ENCODE results near the gene AARSD1.

The AARSD1 gene

DNA sequence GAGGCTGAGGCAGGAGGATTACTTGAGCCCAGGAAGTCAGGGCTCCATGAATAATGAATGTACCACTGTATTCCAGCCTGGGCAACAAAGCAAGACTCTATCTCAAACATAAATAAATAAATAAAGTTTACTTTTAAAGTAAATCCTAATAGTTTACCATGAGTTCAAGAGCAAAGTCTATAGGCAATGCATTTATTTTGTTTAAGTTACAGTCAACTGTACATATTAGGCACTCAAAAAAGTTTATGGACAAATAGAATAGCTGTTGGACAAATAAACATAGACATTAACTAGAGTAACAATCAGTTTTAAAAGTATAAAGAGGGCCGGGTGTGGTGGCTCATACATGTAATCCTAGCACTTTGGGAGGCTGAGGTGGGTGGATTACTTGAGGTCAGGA, 3.7 kb upstream of the AARSD1 start:
- Histone ChIP-seq H3F3A (ENCODE audit: insufficient read depth) (peaks cover 10% of the 10 kb centered on the region), H4K20me1 (ENCODE audit: low read depth, low read length) (no peaks in the 10 kb centered on the region), H3K9me2 (replicated peaks; ENCODE audit: insufficient read depth, low read length) (no peaks in the 10 kb centered on the region), H3K4me3 (ENCODE audit: insufficient read depth, low read length, poor library complexity, severe bottlenecking) (no peak overlapping the region), H3K27ac (ENCODE audit: low read depth, low read length) (no peak overlapping the region), H3K36me3 (ENCODE audit: low read length) (no peaks in the 10 kb centered on the region), H3K79me2 (ENCODE audit: insufficient read depth, low read length) (peaks cover 12% of the 10 kb centered on the region; the same call in 1 of the 2 replicates), H3K4me2 (ENCODE audit: low read depth, low read length, poor library complexity, severe bottlenecking) (no peak overlapping the region), H3K27me3 (ENCODE audit: low read length) (no peaks in the 10 kb centered on the region), H3K9me3 (ENCODE audit: insufficient read depth, low read length) (no peaks in the 10 kb centered on the region), H2AFZ (ENCODE audit: low read depth, low read length, severe bottlenecking) (no peak overlapping the region), H3K9ac (ENCODE audit: low read length) (no peak overlapping the region)
- no peak for TF ChIP-seq EZH2phosphoT487 (conservative IDR thresholded peaks at IDR 0.05; ENCODE audit: low read length)
- TF ChIP-seq, protein P1, sequence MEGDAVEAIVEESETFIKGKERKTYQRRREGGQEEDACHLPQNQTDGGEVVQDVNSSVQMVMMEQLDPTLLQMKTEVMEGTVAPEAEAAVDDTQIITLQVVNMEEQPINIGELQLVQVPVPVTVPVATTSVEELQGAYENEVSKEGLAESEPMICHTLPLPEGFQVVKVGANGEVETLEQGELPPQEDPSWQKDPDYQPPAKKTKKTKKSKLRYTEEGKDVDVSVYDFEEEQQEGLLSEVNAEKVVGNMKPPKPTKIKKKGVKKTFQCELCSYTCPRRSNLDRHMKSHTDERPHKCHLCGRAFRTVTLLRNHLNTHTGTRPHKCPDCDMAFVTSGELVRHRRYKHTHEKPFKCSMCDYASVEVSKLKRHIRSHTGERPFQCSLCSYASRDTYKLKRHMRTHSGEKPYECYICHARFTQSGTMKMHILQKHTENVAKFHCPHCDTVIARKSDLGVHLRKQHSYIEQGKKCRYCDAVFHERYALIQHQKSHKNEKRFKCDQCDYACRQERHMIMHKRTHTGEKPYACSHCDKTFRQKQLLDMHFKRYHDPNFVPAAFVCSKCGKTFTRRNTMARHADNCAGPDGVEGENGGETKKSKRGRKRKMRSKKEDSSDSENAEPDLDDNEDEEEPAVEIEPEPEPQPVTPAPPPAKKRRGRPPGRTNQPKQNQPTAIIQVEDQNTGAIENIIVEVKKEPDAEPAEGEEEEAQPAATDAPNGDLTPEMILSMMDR (IDR thresholded peaks at IDR 0.05; ENCODE audit: insufficient read depth, low read length, poor library complexity, severe bottlenecking) = no peak

DNA sequence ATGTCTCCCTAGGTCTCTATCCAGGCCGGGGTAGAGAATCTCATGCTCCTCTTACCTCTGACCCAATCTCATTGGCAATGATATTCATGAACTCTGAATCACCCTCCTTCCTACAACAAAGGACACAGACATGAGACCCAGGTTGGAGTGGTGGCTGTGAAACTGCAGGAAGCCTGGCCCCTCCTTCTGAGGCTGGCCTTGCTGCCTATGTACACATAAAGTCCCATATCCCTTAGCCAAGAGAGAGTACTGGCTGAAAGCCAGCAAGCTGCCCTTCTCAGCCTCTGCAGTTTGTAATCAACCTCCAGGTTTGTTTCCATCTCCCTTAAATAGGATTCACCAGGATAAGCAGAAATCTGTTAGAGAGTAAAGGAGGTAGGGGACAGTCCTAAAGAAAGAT, 10.6 kb downstream of the AARSD1 start:
- H3K36me3 ChIP-seq (ENCODE audit: low read length) = peaks cover 6% of the 10 kb centered on the region; the same call in 1 of the 2 replicates

DNA sequence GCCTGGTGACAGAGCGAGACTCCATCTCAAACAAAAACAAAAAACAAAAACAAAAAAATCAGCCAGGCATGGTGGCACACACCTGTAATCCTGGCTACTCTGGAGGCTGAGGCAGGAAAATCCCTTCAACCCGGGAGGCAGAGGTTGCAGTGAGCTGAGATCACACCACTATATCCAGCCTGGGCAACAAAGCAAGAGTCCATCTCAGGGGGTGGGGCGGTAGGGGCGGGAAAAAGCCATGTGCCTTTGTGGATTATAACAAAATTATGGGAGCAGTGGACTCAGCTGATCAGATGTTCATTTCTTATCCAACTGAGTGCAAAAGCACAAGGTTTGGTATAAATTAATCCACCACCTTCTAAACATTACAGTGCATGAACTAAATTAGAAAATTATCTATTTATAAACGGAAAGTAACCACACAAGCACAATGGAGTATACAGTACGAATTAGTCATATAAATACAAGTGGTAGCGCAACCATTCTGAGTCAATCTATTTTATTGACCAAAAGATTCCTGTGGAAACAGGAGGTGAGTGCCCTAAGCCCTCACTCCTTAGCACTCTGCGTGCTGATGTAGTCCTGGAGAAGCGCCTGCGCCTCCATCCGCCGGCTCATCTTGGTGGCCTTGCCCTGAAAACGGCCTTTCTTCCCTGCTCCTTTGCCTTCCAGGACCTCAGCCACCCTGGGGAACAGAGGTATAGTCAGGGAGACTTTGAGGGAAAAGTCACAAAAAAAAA, 14.0 kb downstream of the AARSD1 start:
- no peaks in the 10 kb centered on the region for H3K36me3 ChIP-seq (ENCODE audit: low read length)
- TF ChIP-seq, protein P1 (IDR thresholded peaks at IDR 0.05; ENCODE audit: insufficient read depth, low read length, poor library complexity, severe bottlenecking) = no peak
- TF ChIP-seq EZH2phosphoT487 (conservative IDR thresholded peaks at IDR 0.05; ENCODE audit: low read length) = no peak
- H2AFZ ChIP-seq (ENCODE audit: low read depth, low read length, severe bottlenecking) = no peak overlapping the region
- no peaks in the 10 kb centered on the region for H3K27me3 ChIP-seq (ENCODE audit: low read length)
- no peak overlapping the region for H3K4me3 ChIP-seq (ENCODE audit: insufficient read depth, low read length, poor library complexity, severe bottlenecking)
- no peaks in the 10 kb centered on the region for H3K9me2 ChIP-seq (replicated peaks; ENCODE audit: insufficient read depth, low read length)
- H3K4me2 ChIP-seq (ENCODE audit: low read depth, low read length, poor library complexity, severe bottlenecking) = no peak overlapping the region
- no peak overlapping the region for H3K9ac ChIP-seq (ENCODE audit: low read length)
- no peaks in the 10 kb centered on the region for H4K20me1 ChIP-seq (ENCODE audit: low read depth, low read length)
- H3F3A ChIP-seq (ENCODE audit: insufficient read depth) = no peaks in the 10 kb centered on the region
- H3K79me2 ChIP-seq (ENCODE audit: insufficient read depth, low read length) = no peaks in the 10 kb centered on the region
- no peaks in the 10 kb centered on the region for H3K9me3 ChIP-seq (ENCODE audit: insufficient read depth, low read length)
- no peak overlapping the region for H3K27ac ChIP-seq (ENCODE audit: low read depth, low read length)

More for the DNA sequence above, 10.6 kb downstream of the AARSD1 start:
- Histone ChIP-seq H3K4me3 (ENCODE audit: insufficient read depth, low read length, poor library complexity, severe bottlenecking) (no peak overlapping the region), H3F3A (ENCODE audit: insufficient read depth) (no peaks in the 10 kb centered on the region), H3K27me3 (ENCODE audit: low read length) (no peaks in the 10 kb centered on the region), H3K4me2 (ENCODE audit: low read depth, low read length, poor library complexity, severe bottlenecking) (no peak overlapping the region), H3K27ac (ENCODE audit: low read depth, low read length) (no peak overlapping the region), H3K9ac (ENCODE audit: low read length) (no peak overlapping the region), H3K9me3 (ENCODE audit: insufficient read depth, low read length) (no peaks in the 10 kb centered on the region), H3K9me2 (replicated peaks; ENCODE audit: insufficient read depth, low read length) (no peaks in the 10 kb centered on the region), H3K79me2 (ENCODE audit: insufficient read depth, low read length) (no peaks in the 10 kb centered on the region), H4K20me1 (ENCODE audit: low read depth, low read length) (no peaks in the 10 kb centered on the region), H2AFZ (ENCODE audit: low read depth, low read length, severe bottlenecking) (no peak overlapping the region)
- TF ChIP-seq, protein P1 (IDR thresholded peaks at IDR 0.05; ENCODE audit: insufficient read depth, low read length, poor library complexity, severe bottlenecking) = no peak
- TF ChIP-seq EZH2phosphoT487 (conservative IDR thresholded peaks at IDR 0.05; ENCODE audit: low read length) = no peak
